Fibroblast of skin of right quadriceps (primary cell): ENCODE measurements around the gene ACAT2.
"Not testable (repeated sequence)": the region's sequence is repeated elsewhere in the genome, so short reads cannot be mapped to it uniquely, and the experiment has no call there.

Source experiments
- DNase-seq: peaks from one replicate; pipeline ENCODE4 v3.0.0-alpha.2; 2013

The ACAT2 gene

DNA sequence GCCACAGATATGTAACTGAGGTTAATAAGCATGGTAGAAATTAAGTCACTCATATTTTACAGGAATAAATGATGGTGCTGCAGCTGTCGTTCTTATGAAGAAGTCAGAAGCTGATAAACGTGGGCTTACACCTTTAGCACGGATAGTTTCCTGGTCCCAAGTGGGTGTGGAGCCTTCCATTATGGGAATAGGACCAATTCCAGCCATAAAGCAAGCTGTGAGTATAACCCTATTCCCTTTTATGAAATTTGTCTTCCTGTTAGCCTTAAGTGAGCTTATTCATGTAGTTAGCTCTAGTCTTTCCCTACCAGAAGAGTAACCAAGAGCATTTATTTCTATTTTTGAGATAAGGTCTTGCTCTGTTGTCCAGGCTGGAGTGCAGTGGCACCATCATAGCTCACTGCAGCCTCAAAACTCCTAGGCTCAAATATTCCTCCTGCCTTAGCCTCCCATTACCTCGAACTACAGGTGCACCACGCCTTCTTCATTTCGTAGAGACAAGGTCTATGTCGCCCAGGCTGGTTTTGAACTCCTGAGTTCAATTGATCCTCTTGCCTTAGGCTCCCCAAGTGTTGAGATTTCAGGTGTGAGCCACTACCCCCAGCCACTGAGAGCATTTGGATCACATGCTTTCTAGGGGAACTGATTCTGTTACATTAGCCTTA, 15.5 kb downstream of the ACAT2 start:
- DNase-seq = no peak

DNA sequence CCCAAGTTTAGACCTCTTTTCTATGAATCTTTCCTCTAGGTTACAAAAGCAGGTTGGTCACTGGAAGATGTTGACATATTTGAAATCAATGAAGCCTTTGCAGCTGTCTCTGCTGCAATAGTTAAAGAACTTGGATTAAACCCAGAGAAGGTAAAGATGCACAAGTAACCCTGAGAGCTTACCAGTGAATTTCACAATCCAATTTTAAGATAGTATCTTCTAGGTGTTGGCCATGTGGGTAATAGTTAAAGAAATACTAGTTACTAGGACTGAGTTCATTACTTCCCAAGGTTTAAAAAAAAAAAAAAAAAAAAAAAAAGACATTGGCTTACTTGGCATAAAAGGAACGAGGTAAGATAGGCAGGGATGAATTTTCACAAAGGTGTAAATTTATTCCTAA, 16.3 kb downstream of the ACAT2 start:
- DNase-seq = no peak

DNA sequence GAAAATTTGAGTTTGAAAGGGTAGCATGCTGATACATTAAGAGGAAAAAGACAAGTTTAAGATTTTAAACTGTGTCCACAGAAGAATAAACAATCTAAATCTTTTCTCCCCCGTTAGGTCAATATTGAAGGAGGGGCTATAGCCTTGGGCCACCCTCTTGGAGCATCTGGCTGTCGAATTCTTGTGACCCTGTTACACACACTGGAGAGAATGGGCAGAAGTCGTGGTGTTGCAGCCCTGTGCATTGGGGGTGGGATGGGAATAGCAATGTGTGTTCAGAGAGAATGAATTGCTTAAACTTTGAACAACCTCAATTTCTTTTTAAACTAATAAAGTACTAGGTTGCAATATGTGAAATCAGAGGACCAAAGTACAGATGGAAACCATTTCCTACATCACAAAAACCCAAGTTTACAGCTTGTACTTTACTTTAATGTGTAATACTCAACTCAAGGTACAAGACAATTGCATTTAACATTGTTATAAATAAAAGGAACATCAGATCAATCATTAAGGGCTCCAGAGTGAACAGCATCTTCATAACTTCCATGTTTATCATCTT, 16.8 kb downstream of the ACAT2 start:
- DNase-seq = no peak

DNA sequence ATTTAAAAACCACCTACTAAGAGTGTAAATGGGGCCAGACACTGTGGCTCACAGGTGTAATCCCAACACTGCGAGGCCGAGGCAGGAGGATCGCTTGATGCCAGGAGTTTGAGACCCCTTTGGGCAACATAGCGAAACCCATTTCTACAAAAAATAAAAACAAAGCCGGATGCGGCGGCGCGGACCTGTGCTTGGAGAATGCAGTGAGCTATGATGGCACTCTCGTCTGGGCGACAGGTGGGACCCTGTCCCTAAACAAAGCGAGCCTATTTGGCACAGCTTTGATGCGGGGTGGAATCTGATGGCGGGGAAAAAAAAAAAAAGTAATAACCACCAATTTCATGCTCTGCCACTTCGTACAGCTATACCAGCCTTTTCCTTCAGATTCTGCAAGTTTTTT, 26.4 kb downstream of the ACAT2 start:
- no peak for DNase-seq

DNA sequence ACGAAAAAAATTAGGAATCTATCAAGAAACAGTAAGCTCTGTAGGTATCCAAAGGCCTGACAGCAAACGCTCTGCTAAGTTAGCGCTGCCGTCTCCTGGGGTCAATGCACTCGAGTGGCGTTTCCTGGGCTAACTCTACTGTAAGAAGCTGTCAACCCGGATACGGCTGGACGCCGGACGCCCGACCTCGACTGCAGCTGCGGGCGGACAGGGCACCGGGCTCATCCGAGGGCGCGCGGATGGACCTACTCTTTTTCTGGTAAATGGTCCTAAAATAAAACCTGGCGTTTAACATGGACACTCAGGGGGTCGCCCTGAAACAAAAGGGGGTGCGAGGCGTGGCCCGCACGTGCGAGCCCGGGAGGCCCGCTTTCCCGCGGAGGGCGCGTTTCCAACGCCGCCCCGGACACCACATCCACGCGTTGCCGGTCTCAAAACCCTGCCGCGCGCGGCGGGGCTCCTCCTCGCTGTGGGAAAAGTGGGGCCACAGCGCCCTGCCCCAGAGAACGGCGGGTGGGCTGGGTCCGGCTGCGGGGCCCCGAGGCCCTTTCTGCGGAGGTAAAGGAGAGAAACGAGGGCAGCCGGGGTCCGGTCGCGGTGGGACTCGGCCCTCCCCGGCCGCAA, 27.0 kb downstream of the ACAT2 start:
- DNase-seq = no peak

DNA sequence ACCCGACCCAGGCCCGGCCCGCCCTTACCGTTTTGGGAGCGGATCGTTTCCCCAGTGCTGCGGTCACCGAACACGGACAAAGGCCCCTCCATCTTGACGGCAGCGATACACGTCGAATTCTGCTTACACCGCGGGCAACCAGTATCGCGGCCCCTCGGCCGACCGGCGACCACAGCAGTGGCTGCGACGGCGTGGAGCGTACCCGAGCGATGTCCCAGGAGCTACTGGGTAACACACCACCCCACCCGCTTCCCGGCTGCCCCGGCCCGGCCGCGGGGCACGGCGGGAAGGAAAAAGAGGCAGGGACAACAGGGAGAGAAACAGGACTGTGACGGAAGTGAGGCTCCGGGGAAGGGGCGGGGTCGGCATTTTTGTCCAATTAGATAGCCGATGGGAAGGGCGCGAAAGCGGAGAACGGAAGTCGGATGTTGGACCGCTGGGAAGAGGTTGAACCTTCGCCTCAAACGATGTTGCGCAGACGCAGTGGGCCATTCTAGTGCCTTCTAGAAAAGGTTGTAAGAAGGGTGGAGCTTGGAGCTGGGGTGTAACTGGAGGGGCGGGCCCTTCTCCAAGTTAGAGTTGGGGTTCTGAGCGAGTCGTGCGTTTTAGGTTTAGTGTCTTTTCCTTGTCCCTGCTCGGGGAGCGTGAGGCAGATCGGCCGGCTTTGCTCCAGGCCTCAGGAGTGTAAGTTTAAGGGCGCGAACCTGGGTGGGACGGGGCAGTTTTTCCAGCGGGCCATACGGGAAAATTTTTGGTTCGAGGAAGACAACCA, 27.7 kb downstream of the ACAT2 start, which contains the start of gene TCP1:
TCP1 (minus strand) TSS at position 226 of the 772 bp plus-strand sequence; CDS start at position 92, 134 bp downstream.
- DNase-seq = peak; percentile 100

DNA sequence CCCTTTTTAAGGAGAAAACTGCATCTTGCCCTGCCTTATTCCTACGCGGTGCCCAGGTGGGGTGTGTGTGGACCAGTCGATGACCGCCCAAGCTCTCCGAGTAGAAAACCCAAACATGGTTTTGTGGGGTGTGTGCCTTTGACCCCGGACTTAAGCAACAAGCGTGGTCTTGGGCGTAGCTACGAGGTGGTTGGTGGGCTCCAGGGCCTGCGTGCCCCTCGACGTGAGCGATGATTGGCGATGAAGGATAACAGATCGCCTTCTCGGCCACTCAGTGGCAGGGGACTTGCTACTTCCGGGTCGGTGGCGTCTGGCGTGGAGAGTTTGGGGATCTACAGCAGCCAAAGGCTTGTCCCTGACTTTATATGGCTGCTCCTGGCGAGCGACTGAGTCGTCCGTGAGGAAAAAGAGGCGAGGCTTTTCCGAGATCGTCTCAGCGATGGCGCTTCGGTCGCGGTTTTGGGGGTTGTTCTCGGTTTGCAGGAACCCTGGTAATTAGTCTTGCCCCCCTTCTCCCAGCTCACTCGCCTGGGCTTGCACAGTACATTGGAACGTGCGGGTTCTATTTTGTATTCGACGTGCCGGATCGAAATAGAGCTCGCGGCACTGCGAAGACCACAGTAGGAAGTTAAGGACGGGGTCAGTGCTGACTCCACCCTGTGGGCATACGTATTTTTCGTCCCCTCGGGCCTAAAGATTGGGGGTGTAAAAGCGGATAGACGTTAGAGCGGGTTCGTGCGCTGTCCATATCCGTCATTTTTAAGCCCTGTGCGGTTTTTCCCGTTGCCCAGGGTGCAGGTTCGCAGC, 28.5 kb downstream of the ACAT2 start, which contains the start of gene MRPL18:
MRPL18 (plus strand) TSS at position 319 of the 807 bp plus-strand sequence; CDS start at position 440, 121 bp downstream.
- DNase-seq = peak; percentile 98

DNA sequence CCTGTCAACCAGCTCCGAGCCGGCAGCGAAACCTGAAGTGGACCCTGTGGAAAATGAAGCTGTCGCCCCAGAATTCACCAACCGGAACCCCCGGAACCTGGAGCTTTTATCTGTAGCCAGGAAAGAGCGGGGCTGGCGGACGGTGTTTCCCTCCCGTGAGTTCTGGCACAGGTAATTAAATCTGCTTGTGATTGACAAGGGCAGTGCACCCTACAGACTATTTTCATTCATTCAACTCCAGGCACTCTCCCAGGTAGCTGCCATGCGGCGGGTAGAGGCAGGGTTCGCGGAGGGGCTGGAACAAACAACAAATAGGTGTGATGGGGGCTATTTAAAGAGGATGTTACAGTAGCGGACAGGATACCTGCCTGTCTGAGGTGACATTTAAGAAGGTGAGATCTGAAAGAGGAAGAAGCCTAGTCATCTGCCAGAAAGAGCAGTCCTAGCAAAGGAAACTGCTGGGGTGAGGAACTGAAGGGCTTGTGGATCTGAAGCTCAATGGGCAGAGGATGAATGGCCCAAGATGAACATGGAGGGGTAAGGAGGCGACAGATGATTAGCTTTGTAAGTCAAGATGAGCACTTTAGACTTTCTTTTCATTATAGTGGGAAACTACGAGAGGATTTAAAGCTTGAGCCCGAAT, 29.2 kb downstream of the ACAT2 start:
- DNase-seq = no peak

DNA sequence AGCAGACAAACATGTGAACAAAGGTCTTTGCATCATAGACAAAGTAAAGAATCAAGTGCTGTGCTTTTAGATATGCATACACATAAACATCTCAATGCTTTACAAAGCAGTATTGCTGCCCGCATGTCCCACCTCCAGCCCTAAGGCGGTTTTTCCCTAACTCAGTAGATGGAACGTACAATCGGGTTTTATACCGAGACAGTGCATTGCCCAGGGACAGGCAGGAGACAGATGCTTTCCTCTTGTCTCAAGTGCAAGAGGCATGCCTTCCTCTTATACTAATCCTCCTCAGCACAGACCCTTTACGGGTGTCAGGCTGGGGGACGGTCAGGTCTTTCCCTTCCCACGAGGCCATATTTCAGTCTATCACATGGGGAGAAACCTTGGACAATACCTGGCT, 33.1 kb downstream of the ACAT2 start:
- not testable (repeated sequence) for DNase-seq

DNA sequence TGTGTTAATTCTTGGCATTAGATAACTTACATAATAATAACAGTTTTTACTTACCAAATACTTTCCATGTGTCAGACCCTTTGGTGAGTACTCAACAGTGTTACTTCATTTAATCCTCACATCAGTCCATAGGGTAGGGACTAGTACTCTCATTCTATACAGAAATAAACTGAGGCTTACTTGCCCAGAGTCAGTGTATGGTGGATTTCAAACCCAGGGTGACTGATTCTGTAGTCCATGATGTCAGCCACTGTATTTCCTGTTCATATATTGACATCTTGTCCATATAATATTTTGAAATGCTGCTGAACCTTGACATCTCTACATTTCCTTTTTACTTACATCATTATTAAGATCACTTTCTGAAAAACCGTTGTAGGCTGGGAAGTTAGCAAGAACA, 35.7 kb downstream of the ACAT2 start:
- no peak for DNase-seq

DNA sequence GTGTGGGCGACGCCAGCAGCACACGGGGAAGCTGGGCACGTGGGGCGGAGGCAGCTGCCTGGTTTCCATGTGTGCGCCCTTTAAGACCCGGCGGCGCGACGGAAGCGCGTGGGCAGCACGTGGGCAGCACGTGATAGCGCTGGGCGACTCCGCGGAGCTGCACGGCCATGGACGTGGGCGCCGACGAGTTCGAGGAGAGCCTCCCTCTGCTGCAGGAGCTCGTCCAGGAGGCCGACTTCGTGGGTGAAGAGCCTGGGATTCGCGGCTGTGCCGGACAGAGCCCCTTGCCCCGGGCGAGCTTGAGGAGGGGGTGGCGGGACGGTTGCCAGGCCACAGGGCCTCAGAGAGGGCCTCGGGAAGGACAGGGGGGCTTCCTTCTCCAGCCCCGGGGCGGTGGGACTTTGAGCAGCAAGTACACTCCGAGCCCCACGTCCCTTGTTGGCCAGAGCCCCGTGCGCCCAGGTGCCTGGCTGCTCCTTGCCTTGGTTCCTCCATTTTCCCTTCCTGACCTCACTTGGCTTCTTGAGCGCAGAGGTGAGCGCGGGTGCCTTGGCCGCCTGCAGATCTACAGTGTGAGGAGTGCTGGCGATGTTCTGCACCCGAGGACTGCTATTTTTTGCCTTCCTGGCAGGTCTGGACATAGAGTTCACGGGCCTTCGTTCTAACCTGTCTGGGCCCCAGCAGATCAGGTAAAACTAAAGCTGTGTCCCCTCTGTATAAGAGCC, 38.5 kb downstream of the ACAT2 start, which contains the start of gene PNLDC1:
PNLDC1 (plus strand) TSS at position 136 of the 725 bp plus-strand sequence; CDS start at position 168, 32 bp downstream.
- no peak for DNase-seq

DNA sequence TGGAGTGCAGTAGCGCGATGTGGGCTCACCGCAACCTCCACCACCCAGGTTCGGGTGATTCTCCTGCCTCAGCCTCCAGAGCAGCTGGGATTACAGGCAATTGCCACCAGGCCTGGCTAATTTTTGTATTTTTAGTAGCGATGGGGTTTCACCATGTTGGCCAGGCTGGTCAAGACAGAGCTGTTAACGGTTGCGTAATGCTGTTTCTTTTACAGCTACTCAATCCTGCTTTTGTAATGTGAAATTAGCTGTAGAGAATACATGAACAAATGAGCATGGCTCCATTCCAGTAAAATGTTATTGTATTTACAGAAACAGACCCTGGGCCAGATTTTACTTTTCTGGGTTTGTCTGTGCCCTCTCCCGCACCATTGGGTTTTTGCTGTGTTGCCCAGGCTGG, 40.1 kb downstream of the ACAT2 start:
- DNase-seq = no peak

DNA sequence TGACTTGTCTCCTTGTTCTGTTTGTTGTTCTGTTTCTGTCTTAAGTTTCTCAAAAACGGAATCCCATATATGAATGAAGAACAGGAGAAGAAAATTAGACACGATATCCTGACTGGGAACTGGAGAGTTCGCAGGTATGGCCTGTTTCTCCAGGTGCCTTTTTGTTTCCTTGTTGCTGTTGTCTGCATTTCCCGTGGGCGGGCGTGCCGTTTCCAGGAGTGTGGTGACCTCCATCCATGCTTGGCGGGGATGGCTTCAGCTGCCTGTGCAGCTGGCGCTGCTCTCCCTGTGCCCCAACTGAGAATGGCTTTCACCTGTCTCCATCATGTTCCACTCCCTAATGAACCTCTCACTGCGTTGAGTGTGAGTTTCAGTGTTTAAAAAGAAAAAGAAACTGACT, 42.7 kb downstream of the ACAT2 start:
- no peak for DNase-seq

DNA sequence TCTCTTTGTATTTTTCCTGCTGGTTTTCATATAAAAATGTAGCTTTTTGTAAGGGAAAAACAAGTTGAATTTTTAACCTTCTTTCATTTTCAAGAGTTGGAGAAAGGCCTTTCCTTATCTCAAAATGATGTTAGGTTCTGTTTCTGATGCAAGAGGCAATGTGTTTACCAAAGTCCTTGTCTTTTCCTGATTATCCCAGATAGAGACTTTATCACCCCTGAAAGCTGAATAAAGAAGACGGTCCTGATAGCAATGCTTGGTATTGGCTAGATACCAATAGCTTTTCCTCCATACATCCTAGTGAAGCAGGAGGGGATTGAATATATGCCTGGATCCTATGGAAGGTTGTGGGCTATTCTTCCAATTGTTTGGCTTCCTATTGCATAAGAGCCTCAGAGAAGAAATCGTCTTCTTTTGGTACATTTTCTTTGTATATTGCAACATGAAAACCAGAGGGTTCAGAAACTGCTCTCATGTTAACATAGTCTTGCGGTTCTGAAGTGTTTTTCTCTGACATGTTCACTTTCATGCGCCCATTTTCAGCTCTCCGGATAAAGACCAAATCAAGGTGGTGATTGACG, 43.7 kb downstream of the ACAT2 start:
- no peak for DNase-seq

DNA sequence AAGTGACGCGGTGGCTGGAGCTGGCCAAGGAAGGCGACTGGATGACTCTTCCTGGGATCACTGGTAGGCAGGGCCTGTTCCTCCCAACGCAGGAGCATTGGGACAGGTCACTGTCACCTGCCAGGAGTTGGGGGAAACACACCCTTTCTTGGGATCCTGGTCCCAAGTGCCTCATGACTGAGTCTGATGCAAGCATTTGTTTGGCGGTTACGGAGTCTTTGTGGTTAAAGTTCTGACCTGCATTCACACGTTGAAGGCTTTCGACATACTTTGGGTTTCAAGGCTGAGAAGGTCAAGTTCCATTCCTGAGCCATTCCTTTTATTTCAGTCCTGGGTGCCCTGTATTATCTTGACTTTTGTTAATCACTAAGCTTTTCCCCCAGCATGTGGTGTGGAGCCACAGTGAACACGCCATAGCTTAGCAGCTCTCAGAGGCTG, 44.2 kb downstream of the ACAT2 start:
- no peak for DNase-seq

DNA sequence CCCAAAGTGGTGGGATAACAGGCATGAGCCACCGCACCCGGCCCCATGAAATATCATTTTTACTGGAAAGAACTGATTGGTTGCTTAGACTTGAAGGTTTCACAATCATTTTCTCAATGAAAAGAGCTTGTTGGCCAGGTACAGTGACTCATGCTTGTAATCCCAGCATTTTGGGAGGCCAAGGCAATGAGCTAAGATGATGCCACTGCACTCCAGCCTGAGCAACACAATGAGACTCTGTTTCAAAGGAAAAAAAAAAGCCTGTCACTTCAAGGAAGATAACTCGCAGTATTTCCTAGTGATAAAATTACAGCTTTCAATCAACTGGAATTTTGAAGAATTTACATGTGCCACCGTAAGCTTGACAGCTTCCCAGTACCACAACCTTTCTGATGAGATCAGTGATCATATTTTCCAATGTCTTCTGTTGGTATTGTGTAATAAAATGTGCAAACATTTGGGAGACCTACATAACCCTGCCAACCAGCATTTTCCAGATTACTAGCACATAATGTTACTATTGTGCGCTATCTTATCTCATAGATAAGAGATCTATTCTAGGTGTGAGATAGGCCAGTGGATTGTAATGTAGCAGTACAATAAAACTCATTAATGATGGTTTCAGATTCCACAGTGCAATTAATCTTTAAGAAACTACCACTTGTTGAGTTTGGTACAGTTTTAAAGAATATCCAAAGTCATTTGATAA, 45.5 kb downstream of the ACAT2 start:
- DNase-seq = no peak

DNA sequence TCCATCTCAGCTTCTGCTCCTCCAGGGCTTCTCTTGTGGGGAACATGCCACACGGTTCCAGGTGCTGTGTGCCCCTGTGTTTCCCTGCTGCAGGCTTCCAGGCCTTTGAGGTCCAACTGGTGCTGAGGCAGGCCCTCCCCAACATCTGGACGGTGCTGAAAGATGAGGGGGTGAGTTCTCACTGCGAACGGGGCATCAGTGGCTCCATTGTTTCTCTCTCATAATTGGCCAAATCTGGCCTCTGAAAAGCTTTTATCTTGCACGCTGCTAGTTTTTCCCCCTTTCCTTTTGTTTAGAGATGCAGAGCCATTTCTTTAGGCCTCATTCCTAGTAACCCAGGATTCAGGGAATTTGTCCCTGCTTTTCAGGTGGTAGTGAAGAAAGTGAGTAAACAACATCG, 46.8 kb downstream of the ACAT2 start:
- no peak for DNase-seq

DNA sequence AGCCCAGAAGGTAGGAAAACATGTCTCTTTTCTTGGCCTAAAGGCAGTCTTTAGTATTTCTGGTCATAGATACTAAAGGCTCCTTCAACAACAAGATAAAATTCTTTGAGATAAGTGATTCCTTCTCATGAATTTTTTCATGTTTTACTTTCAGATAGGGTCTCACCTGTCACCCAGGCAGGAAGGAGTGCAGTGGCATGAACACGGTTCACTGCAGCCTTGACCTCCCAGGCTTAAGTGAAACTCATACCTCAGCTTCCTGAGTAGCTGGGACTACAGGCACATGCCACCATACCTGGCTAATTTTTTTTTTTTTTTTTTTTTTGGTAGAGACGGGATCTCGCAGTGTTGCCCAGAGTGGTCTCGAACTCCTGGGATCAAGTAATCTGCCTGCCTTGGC, 47.3 kb downstream of the ACAT2 start:
- DNase-seq = no peak

DNA sequence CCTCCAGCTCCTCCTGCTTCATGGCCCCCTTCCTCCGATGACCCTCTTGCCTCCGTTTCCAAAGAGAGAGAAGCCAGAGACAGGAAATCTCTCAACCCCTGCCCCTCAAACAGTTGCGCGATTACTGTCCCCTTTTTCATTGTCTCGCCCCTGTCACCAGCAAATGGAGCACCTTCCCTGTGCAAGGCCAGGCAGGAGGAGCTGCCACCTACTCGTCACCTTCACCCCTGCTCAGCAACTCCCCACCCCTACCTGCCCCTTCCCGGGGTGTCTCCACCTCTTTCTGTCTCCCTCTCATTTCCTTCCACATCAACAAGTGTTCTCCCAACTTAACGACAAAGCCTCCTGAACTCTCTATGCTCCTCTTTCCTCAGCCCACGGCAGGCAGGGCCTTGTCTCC, 51.9 kb downstream of the ACAT2 start:
- DNase-seq = no peak

DNA sequence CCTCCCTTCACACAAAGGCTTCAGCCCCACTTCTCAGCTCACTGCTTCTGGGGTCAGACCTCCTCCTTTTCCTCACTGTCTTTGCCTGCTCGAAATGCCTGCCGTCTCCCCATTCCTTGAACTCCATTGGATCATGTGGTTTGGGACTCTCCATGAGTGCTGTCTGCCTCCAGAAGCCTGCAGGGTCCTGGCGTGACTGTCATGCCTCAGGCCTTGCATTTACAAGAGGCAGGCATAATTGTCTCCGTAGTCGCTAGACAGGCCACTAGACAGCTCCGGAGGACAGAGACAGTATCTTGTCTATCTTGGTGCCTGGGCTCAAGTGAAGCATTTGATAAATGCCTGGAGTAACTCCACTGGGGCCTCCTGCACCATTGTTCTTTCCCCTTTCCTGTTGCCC, 53.6 kb downstream of the ACAT2 start:
- no peak for DNase-seq
